Fibroblast of mammary gland (primary cell): ENCODE data around the gene DNM3.

ENCODE experiments used
- DNase-seq: peaks from one replicate; pipeline ENCODE4 v3.0.0-alpha.2; 2010; ENCODE audit warnings: low read depth
- H3K4me3 ChIP-seq: 2 replicates; pipeline ENCODE4 v1.5.1; 2011; ENCODE audit warnings: low read depth, mild to moderate bottlenecking, low read length, moderate library complexity; ENCODE audit not compliant: control insufficient read depth
- CTCF ChIP-seq: conservative IDR thresholded peaks from 2 replicates; pipeline ENCODE4 v1.5.1; 2011; ENCODE audit warnings: low read depth, low read length, inconsistent platforms; ENCODE audit not compliant: control insufficient read depth, insufficient read depth

DNM3 gene

GRCh38 chr1:172230526-172230925 is 389.2 kb downstream of the DNM3 start:
- no peak overlapping the region for H3K4me3 ChIP-seq
- DNase-seq, result no peak
- no peak for TF ChIP-seq CTCF

- DNase-seq, result no peak
- H3K4me3 ChIP-seq, result no peak overlapping the region
- no peak for TF ChIP-seq CTCF
Measured at GRCh38 chr1:172236958-172237357, 395.7 kb downstream of the DNM3 start.

- no peak for DNase-seq
- TF ChIP-seq CTCF, result no peak
Measured at GRCh38 chr1:172238158-172238557, 396.9 kb downstream of the DNM3 start.

GRCh38 chr1:172238965-172239364 is 397.7 kb downstream of the DNM3 start:
- no peak for DNase-seq
- H3K4me3 ChIP-seq, result no peak overlapping the region
- TF ChIP-seq CTCF, result no peak

More at GRCh38 chr1:172238158-172238557, 396.9 kb downstream of the DNM3 start:
- no peak overlapping the region for H3K4me3 ChIP-seq

GRCh38 chr1:172239901-172240300 is 398.6 kb downstream of the DNM3 start:
- no peak overlapping the region for H3K4me3 ChIP-seq
- no peak for TF ChIP-seq CTCF
- no peak for DNase-seq

- H3K4me3 ChIP-seq, result no peak overlapping the region
- no peak for TF ChIP-seq CTCF
- no peak for DNase-seq
Measured at GRCh38 chr1:172241540-172241939, 400.2 kb downstream of the DNM3 start.

- H3K4me3 ChIP-seq, result no peak overlapping the region
- TF ChIP-seq CTCF, result no peak
- no peak for DNase-seq
Measured at GRCh38 chr1:172244865-172245264, 403.6 kb downstream of the DNM3 start.
